Posterior vena cava (tissue), 2 donors: ENCODE results near the gene GARNL3. TPM values are rescaled to one million over a fixed set of nuclear protein-coding genes. Genes with fewer than 3 reads are reported as not detected.

ENCODE experiments used
- DNase-seq: peaks from one replicate; pipeline ENCODE4 v3.0.0-alpha.2; 2020; ENCODE audit warnings: low spot score
- intact Hi-C, 2 donors: fragments of 100-400 bp; cut with DNase I; formaldehyde crosslinking; loops; one replicate each; pipeline versions ENCODE4 v1.14.1 to v1.14.2; 2022 to 2023
- total RNA-seq, 2 donors: library from RNA; stranded (reverse); fragmentation: NEBNext Ultra II Directional; extraction: Animal tissue kit (Norgen Biotek cat#: 25700); gene quantifications; one replicate each; pipeline ENCODE4 v1.2.1, GENCODE V29; 2021
- donor health status: DM: yes; HTN: yes; CAD: no.
- donor health status: DM: yes; HTN: yes; CAD: no.

GARNL3 gene
- total RNA-seq, 2 donors from 2014 or later, result 38.5 to 40.4 TPM

DNA sequence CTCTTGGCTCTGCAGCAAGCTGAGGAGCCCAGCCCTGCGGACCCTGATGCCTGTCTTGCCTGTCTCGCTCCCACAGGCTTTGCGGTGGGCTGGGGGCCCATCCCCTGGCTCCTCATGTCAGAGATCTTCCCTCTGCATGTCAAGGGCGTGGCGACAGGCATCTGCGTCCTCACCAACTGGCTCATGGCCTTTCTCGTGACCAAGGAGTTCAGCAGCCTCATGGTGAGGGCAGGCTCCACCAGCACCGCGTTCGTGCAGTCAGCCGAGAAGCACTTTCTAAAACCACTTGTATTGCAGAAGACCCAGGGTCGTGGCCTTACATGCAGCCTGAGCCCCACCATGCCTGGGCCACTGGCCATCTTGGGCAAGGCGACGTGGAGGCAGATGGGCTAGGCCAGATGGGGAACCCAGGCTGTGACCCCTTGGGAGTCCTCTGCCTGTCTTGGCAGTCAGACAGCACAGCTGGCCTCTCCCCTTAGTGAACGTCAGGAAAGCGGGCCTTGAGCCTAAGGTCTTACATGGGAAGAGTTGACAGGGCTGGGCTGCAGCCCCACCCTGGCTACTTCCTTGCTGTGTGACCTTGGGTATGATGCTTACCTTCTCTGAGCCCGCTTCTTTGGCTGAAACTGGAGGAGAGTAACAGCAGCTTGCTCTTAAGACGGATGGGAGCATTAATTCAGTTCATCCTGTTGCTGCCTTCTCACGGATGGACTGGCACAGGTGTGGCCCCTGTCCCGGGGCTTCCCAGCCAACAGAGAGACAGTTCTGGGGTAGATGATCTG is 141.0 kb downstream of the GARNL3 start:
- DNase-seq, result no peak
- intact Hi-C loops, result no loop called here

DNA sequence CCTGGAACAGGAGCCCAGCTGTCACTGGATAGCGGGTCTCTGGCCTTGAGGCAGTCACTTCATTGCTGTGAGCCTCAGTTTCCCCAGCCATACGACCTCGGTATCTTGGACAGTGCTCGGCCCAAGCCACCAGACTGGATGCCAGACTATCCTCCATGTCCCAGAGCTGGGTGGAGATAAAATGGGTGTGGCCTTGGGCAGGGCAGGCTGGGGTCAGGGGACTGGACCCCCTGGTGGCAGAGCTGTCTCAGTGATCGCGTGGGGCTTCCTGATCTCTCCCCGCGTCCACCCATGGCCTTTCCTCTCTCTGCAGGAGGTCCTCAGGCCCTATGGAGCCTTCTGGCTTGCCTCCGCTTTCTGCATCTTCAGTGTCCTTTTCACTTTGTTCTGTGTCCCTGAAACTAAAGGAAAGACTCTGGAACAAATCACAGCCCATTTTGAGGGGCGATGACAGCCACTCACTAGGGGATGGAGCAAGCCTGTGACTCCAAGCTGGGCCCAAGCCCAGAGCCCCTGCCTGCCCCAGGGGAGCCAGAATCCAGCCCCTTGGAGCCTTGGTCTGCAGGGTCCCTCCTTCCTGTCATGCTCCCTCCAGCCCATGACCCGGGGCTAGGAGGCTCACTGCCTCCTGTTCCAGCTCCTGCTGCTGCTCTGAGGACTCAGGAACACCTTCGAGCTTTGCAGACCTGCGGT is 142.4 kb downstream of the GARNL3 start:
- no peak for DNase-seq
- intact Hi-C loops, result no loop called here

GRCh38 chr9:127407492-127407843 is 142.9 kb downstream of the GARNL3 start:
- intact Hi-C loops, result no loop called here
- DNase-seq, result no peak

DNA sequence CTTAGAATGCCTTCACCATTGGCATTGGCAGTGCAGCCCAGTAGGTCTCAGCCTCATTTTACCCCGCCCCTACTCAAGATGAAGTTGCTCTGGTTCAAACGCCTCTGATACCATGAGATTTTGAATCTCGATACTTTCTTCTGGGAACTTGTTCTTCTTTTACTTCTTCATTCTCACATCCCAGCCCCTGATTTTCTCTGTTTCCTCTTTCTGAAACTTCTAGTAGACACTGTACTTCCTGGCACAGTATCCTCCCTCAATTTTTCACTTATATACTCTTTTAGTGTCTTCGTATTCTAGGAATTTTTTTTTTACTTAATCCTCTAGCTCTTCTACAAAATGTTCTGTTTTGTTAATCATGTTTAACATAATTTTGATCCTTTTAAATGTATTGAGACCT is 146.5 kb downstream of the GARNL3 start:
- intact Hi-C loops, result no loop called here
- no peak for DNase-seq

GRCh38 chr9:127415141-127415540 is 150.6 kb downstream of the GARNL3 start:
- intact Hi-C loops, result no loop called here
- no peak for DNase-seq

DNA sequence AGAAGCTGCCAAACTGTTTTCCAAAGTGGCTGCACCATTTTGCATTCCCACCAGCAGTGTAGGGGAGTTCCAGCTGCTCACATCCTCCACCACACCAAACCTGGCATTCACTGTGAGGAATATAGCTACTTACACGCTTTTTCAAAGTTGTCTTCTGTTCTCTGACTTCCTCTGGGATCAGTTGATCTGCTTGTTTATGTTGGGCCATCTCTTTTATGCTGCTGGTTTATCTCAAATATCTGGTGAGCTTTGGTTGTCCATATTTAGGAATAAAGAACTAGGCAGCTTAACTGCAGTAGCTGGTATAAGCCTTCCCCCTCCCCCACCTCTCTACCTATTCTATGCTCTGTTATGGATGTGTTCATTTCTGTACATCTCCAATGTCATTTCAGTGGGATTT is 151.1 kb downstream of the GARNL3 start:
- DNase-seq, result no peak
- intact Hi-C loops, result no loop called here

DNA sequence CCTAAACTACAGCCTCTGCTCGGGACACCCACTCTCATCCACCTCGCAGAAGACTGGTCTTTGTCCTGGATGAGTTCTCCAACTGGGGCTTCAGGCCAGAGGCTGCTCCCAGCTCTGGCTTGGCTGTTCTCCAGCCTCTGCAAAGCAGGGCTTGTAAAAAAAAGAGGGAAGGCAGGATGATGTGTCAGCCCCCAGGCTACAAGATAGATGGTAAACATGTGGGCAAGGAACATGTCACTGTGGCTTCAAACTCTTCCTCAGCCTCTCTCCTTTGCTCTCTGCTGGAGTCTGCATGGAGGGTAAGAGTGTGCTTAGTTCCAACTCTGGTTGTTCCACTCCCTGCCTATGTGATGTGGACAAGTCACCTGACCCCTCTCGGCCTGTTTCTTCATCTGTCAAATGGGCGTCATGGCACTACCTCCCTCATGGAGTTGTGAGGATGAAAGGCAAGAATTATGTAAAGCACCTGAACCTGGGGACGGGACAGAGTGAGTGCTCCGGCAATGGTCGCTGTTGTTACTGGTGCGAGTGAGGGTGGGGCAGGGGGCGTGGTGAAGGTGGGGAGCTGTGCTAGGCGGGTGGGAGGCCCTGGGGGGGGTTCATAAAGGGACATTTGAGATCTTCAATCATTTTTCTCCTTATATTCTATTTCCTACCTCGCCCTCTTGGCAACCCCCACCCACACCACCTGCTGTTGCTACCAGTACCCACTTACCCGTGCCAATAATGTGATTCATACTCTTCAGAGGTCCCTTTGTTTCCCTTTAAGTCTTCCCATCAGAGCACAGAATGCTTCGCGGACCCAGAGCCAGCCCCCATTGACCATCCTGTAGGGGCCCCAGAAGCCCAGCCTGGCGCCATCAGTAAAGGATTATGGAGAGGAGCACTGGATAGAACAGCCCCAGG is 152.8 kb downstream of the GARNL3 start:
- no peak for DNase-seq
- intact Hi-C loops, result no loop called here

DNA sequence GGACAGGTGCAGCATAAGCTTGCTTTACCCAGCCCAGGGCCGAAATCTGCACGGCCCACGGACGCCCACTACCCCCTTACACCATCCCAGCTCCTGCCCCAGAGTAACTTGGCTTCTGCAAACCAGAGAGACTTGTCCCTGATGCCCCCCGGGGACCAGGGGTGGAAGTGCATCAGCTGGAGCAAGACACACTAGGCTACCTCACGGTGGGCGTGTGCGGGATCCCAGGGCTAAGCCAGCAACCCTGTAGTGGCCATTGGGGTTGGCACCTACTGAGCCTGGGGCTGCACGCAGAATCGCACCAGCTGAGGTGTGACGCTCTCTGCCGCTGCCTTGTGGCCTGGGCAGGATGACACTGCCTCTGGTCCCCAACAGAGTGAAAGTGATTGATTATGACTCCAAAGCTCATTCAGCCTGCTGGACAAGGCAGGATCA is 153.5 kb downstream of the GARNL3 start:
- intact Hi-C loops, result no loop called here
- no peak for DNase-seq

- intact Hi-C loops, result no loop called here
- DNase-seq, result no peak
Observed at GRCh38 chr9:127419348-127419747, 154.8 kb downstream of the GARNL3 start.

- intact Hi-C loops, result no loop called here
- no peak for DNase-seq
Observed at GRCh38 chr9:127421057-127421456, 156.5 kb downstream of the GARNL3 start.

DNA sequence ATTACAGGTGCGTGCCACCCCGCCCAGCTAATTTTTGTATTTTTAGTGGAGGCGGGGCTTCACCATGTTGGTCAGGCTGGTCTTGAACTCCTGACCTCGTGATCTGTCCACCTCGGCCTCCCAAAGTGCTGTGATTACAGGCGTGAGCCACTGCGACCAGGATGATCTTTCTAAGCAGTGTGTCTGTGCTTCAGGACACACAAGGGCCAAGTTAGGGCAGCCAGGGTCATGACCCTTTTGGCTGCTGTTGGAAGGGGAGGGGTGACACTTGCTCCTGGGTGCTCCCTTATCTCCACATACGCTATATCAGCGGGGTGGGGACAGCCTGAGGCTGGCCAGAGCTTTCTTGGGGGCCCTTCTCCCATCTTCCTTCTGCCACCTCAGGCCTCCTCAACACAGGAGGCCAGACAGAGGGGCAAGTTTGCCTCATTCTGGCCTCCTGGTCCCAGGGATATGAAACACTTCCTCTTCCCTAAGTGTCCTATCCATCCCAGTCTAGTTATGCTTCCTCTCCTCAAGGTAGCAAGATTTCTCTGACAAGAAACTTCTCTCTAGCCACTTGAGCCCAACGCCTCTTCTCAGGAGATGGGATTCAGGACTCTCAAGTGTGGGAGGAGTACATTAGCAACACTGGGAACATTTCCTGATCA is 157.7 kb downstream of the GARNL3 start:
- intact Hi-C loops, result no loop called here
- DNase-seq, result no peak

GRCh38 chr9:127422787-127423186 is 158.2 kb downstream of the GARNL3 start:
- no peak for DNase-seq
- intact Hi-C loops, result no loop called here

- DNase-seq, result no peak
- intact Hi-C loops, result no loop called here
Observed at GRCh38 chr9:127423476-127423933, 158.9 kb downstream of the GARNL3 start.

- intact Hi-C loops, result no loop called here
- DNase-seq, result peak; percentile 98
Observed at GRCh38 chr9:127423934-127424675, 159.5 kb downstream of the GARNL3 start, which contains the start of gene ZNF79. Gene ZNF79, plus strand, starts transcription at chr9:127424382. Its CDS starts 406 bp downstream, at chr9:127424788.

- intact Hi-C loops, result no loop called here
- no peak for DNase-seq
Observed at GRCh38 chr9:127424676-127424999, 160.1 kb downstream of the GARNL3 start.

GRCh38 chr9:127426756-127427155 is 162.2 kb downstream of the GARNL3 start:
- intact Hi-C loops, result no loop called here
- DNase-seq, result no peak

DNA sequence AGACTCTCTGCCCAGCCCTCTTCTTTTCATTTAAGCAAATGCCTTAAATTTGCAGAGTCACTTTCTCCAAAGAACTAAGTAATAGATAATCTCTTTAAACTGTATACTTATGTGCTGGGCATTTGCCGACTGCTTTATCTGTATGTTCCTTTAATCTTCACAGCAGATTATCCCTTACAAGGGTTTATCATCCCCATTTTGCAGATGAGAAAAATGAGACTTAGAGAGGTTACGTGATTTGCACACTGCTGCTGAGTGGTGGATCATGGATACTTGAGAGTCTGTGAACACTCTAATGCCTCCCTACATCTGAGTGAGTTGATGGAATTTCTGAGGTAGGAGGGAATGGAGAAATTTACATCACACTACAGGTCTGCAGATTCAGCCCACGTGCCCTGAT is 163.8 kb downstream of the GARNL3 start:
- no peak for DNase-seq
- intact Hi-C loops, result no loop called here

GRCh38 chr9:127430415-127430814 is 165.8 kb downstream of the GARNL3 start:
- intact Hi-C loops, result loop anchor here in 1 of 2 donors (5.0 kb wide), 1 partner anchor 282 kb away; no protein-coding TSS in a partner anchor
- DNase-seq, result no peak
